ENCODE measurements around the gene KRTAP9-1. TPM values are rescaled to one million over a fixed set of nuclear protein-coding genes. Genes with fewer than 3 reads are reported as not detected.

KRTAP9-1 gene
- total RNA-seq, 1 experiment from 2014 or later, result not detected

GRCh38 chr17:41144846-41145245 is 44.8 kb upstream of the KRTAP9-1 start:
- POLR2A ChIA-PET, result no interaction called here
- peaks cover 44% of the 10 kb centered on the region for H3K9me3 Mint-ChIP-seq

GRCh38 chr17:41145261-41145660 is 44.4 kb upstream of the KRTAP9-1 start:
- Mint-ChIP-seq H3K36me3 (peaks cover 27% of the 10 kb centered on the region), H3K27ac (no peak overlapping the region), H3K27me3 (ENCODE audit: low read depth) (peaks cover 3% of the 10 kb centered on the region; the same call in 1 of the 2 replicates), H3K4me1 (peaks cover 8% of the 10 kb centered on the region; the same call in 1 of the 2 replicates), H3K4me3 (no peak overlapping the region), H3K9me3 (peaks cover 44% of the 10 kb centered on the region)
- CTCF ChIA-PET, result no interaction called here
- TF ChIP-seq ZNF671 (CRISPR knock-in tag; IDR thresholded peaks at IDR 0.05) (no peak), STAT6 (CRISPR knock-in tag; conservative IDR thresholded peaks at IDR 0.05; ENCODE audit: low read depth) (no peak), OVOL2 (CRISPR knock-in tag; IDR thresholded peaks at IDR 0.05; ENCODE audit: borderline replicate concordance) (no peak), GABPB1 (CRISPR knock-in tag; IDR thresholded peaks at IDR 0.05) (no peak), E2F1 (CRISPR knock-in tag; IDR thresholded peaks at IDR 0.05) (no peak), ETV6 (CRISPR knock-in tag; IDR thresholded peaks at IDR 0.05) (no peak), ZNF423 (CRISPR knock-in tag; IDR thresholded peaks at IDR 0.05) (no peak), FOXP4 (CRISPR knock-in tag; IDR thresholded peaks at IDR 0.05) (no peak), GTF2I (CRISPR knock-in tag; conservative IDR thresholded peaks at IDR 0.05) (no peak), PREB (CRISPR knock-in tag; IDR thresholded peaks at IDR 0.05; ENCODE audit: borderline replicate concordance) (no peak), IRF1 (CRISPR knock-in tag; IDR thresholded peaks at IDR 0.05) (no peak), PRRX2 (CRISPR knock-in tag; IDR thresholded peaks at IDR 0.05) (no peak)
- POLR2A ChIA-PET, result no interaction called here
- no peak for DNase-seq (ENCODE audit: low spot score)
- no peak for ATAC-seq

More at GRCh38 chr17:41144846-41145245, 44.8 kb upstream of the KRTAP9-1 start:
- ATAC-seq (no peak), DNase-seq (ENCODE audit: low spot score) (no peak)
- Mint-ChIP-seq H3K27ac (no peak overlapping the region), H3K4me3 (no peak overlapping the region), H3K4me1 (peaks cover 8% of the 10 kb centered on the region; the same call in 1 of the 2 replicates), H3K36me3 (peaks cover 27% of the 10 kb centered on the region), H3K27me3 (ENCODE audit: low read depth) (peaks cover 3% of the 10 kb centered on the region; the same call in 1 of the 2 replicates)
- TF ChIP-seq AFF4 (CRISPR knock-in tag; IDR thresholded peaks at IDR 0.05; ENCODE audit: borderline replicate concordance) (no peak), PREB (CRISPR knock-in tag; IDR thresholded peaks at IDR 0.05; ENCODE audit: borderline replicate concordance) (no peak), ELF4 (CRISPR knock-in tag; IDR thresholded peaks at IDR 0.05; ENCODE audit: low read depth) (no peak), NFE2L1 (CRISPR knock-in tag; IDR thresholded peaks at IDR 0.05) (no peak), CREB1 (CRISPR knock-in tag; IDR thresholded peaks at IDR 0.05) (no peak)
- CTCF ChIA-PET, result no interaction called here

All from WTC11 (cell line).